Pulmonary artery endothelial cell (primary cell): ENCODE measurements around the gene FUT3. TPM values are rescaled to one million over a fixed set of nuclear protein-coding genes. Genes with fewer than 3 reads are reported as not detected.

Source experiments
- DNase-seq: peaks from one replicate; pipeline ENCODE4 v3.0.0-alpha.2; 2011; ENCODE audit warnings: low read depth, low spot score
- total RNA-seq: library from RNA; depleted of rRNA; stranded (reverse); fragments of >200 nt; gene quantifications from 2 replicates; pipeline ENCODE4 v1.2.3, GENCODE V29; 2014

FUT3 gene
- total RNA-seq, 1 donor from 2014 or later = not detected

DNA sequence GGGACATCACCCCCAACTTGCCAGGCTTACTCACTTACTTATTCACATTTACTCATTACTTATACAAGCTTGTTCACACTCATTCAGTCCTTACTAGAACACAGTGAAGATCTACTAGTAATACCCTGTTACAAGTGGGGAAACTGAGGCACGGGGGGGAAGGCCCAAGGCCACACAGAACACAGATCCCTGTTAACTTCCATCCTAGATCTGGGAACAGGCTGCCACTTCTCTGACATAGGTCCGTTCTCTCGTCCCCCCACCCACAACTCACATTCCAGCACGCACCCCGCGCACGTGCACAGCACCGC lies 47.9 kb downstream of the FUT3 start:
- DNase-seq = no peak

DNA sequence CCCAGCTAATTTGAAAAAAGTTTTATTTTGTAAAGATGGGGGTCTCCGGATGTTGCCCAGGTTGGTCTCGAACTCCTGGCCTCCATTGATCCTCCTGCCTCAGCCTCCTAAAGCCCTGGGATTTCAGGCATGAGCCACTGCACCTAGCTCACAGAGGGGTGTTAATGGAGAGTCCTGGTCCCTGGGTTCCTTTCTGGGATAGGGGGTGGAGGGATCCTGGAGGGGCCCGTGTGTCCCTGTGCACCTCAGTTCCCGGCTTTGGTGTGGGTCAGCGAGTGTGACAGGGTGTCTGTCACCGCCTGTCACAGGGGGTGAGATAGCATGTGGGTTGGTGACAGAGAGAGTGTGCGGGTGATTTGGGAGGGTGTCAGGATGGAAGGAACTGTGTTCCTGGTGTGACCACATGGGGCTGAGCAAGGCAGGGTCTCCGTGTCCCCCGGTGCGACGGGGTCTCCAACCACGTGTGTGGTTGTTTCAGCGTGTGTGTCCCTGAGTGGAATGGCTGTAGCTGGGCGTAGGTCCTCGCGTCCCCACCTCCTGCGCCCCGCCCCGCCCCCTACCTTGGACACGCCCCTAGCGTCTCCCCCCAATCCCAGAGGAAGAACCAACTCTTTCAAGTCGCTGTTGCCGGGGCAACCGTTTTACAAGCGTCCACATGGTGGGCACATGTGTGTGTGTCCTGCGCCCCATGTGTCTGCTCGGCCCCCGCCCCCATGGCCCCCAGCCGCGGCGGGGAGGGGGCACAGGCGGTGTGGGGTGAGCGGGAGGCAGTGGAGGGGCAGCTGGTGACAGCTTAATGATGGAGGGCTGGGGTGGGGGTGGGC lies 49.2 kb downstream of the FUT3 start:
- no peak for DNase-seq

DNA sequence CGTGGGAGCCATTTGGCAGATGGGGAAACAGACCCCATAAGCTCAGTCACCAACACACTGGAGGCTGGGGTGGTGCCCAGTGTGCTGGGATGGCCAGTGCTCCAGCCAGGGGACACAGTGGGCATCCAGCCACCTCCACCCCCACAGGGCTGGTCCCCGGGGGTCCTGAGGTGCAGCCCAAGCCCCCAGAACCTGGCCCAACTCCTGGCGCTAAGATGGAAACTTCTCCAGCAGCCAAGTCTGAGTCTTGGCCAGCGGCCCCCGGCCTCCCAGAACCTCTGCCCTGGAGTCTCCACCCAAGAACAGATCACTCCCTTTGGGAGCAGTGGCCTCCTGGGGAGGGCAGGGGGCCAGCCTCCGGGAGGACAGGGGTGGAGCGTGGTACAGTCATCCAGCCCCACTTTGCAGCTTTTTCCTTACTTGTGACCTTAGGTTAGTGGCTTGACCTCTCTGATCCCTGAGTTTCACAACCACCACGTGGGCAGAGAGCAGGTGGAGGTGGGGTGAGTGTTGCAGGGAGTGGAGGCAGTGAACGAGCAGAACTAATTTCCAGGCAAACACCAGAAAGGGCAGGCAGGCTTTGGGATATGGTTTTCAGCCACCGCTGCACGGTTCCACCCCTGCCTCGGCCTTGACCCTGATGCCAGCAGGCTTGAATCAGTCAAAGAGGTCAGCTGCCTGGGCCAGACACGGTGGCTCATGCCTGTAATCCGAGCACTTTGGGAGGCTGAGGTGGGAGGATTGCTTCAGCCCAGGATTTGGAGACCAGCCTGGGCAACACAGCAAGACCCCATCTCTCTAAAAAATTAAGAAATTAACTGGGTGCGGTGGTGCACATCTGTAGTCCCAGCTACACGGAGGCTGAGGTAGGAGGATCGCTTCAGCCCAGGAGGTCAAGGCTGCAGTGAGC lies 50.6 kb downstream of the FUT3 start:
- DNase-seq = no peak

DNA sequence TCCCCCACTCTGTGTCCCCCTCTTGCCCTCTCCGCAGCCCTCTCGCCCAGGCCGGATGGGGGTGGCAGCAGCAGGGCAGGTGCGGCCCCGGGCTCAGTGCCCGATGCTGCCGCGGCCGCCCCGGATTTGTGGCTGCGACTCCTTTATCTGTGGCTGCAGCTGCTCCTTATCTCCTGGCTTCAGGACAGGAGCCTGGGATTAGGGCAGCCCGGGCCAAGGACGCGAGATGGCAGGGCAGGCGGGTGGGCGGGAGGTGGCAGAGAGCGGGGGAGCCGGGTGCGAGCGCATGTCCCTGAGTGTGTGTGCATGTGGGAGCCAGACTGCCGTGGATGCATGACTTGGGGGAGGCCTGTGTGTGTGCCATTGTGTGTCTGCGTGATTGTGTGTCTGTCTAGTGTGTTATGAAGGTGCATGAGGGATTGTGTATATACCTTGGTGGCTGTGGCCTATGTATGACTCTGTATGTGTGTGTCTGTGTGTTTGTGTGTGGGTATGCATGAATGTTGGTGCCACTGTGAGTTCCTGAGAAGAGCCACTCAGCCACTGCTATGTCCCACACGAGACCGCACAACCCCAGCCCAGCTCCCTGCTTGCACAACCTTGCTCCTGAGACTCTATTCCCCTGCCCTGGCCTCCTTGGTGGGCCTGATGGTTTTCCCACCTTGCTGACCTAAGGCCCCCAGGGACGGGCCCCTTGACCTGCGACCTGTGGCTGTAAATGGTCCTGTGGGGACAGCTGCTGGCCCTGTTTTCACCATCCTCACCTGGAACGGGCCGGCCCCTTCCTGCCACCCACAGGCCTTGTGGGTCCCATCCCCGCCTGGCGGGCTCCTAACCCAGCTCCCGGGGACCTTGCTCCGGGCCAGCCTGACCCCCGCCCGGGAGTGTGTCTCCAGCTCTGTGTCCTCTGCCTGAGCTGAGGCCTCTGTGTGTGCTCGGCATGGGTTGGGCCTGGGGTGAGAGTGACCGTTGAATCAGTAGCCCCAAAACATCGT lies 51.7 kb downstream of the FUT3 start:
- DNase-seq = no peak

DNA sequence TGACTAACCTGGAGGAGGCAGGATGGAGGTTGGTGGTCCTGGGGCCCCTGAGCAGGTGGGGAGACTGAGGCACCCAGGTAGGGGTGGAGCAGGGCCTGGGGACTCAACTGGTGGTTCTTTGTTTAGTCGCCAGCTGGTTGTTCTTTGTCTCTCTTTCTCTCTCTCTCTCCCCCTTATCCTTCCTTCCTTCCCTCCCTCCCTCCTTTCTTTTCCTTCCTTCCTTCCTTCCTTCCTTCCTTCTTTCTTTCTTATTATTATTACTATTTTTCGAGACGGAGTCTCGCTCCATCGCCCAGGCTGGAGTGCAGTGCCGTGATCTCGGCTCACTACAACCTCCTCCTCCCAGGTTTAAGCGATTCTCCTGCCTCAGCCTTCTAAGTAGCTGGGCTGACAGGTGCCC lies 53.0 kb downstream of the FUT3 start:
- DNase-seq = no peak

DNA sequence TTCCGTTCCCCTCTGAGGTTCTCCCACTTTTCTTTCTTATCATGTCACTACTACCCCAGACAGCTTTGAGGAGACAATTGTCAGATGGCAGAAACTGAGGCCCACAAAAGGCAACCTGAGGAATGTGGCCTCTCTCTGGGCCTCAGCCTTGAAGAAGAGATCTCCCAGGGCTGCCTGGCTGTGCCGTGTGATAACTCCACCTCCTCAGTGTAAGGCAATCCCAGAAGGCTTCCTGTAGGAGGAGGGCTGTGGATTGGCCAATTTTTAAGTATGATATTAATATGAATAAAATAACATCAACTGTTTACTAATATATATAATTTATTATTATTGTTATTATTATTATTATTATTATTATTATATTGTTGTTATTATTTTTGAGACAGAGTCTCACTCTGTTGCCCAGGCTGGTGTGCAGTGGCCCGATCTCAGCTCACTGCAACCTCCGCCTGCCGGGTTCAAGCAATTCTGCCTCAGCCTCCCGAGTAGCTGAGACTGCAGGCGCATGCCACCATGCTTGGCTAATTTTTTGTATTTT lies 55.8 kb downstream of the FUT3 start:
- DNase-seq = no peak

DNA sequence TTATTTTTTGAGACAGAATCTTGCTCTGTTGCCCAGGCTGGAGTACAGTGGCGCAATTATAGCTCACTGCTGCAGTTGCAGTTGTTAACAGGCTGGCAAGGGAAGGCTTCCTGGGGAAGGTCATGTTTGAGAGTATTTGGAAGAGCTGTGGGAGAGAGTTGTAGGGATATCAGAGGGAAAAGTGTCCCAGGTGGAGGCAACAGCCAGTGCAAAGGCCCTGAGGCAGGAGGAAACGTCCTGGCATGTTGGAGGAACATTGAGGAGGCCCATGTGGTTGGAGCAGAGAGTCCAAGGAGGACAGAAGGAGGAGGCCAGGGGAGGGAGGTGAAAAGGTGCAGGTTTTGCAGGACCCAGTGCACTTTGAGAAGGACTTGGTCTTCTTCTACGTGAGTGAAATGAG lies 58.1 kb downstream of the FUT3 start:
- DNase-seq = no peak

Other genes with a start within 250 kb of the FUT3 start
- 29.0 and 56.6 TPM in 2 replicates for gene SAFB2, start 228.7 kb downstream of the FUT3 start, total RNA-seq
- gene SAFB, start 228.4 kb downstream of the FUT3 start, total RNA-seq = 68.5 and 88.1 TPM in 2 replicates
- 26.1 and 60.3 TPM in 2 replicates for gene MICOS13, start 170.9 kb downstream of the FUT3 start, total RNA-seq
- gene HSD11B1L, start 170.4 kb downstream of the FUT3 start, total RNA-seq = 5.4 and 6.5 TPM in 2 replicates
- 388 and 866 TPM in 2 replicates for gene RPL36, start 161.2 kb downstream of the FUT3 start, total RNA-seq
- gene LONP1, start 131.3 kb downstream of the FUT3 start, total RNA-seq = 91.4 and 116 TPM in 2 replicates
- not detected in 2 replicates for gene CATSPERD, start 130.8 kb downstream of the FUT3 start, total RNA-seq
- gene PRR22, start 66.7 kb downstream of the FUT3 start, total RNA-seq = 0.33 and 0.63 TPM in 2 replicates
- gene DUS3L, start 60.3 kb downstream of the FUT3 start, total RNA-seq = 32.3 and 41.7 TPM in 2 replicates
- gene NRTN, start 46.4 kb downstream of the FUT3 start, total RNA-seq = 0.13 and 0.25 TPM in 2 replicates
- not detected in 2 replicates for gene FUT6, start 11.7 kb downstream of the FUT3 start, total RNA-seq
- gene FUT5, start 19.1 kb upstream of the FUT3 start, total RNA-seq = not detected in 2 replicates
- gene NDUFA11, start 52.3 kb upstream of the FUT3 start, total RNA-seq = 183 and 303 TPM in 2 replicates
- gene VMAC, start 53.4 kb upstream of the FUT3 start, total RNA-seq = 3.8 and 4.4 TPM in 2 replicates
- 1.6 TPM in 2 replicates for gene CAPS, start 62.8 kb upstream of the FUT3 start, total RNA-seq
- 36.4 and 42.4 TPM in 2 replicates for gene RANBP3, start 126.7 kb upstream of the FUT3 start, total RNA-seq